ENCODE measurements around the gene NFRKB.

The NFRKB gene

DNA sequence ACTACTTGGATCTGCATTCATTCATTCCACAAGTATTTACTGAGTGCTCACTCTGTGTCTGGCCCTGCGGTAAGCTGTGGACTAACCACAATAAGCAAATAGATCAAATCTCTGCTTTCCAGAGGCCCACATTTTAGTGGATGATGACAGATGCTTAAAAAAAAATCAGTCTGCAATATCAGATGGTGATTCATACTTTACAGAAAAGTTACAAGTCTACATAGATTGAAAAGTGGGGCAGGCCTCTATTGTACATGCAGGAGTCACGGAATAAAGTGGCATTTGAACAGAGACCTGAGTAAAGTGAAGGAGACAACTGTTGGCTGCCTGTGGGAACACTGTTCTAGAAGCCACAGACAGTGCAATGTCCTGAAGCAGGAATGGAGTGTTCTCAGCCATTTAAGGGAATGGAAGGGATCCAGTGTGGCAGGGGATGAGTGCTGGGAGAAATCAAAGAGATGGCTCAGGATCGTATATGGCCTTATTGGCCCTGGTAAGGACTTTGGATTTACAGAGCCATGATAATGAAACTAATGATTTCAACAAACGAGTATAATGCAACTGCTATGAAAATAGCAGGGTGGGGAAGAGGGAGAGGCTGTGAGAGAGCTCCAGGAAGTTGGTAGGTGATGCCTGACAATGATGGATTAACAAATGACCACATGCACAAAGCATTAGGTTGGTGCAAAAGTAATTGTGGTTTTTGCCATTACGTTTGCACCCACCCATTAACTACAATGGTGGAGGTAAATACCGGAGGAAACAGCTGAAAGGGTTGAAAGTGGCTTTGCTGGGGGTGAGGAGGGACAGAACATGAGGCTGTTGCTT is 48.7 kb downstream of the NFRKB start:
- no peak for DNase-seq (ENCODE audit: extremely low read depth in 1 of 2, low read depth in 1 of 2)

Data from activated CD8-positive, alpha-beta memory T cell treated with anti-CD3 and anti-CD28 coated beads for 1 hour (primary cell).